Suprapubic skin (tissue), 4 donors: ENCODE data around the gene JADE3.

ENCODE experiments used
- CTCF ChIP-seq, 2 donors: fragments of 200-600 bp in 1 of 2; fragments of 450-650 bp in 1 of 2; sonication (generic) in 1 of 2; IDR thresholded peaks; one replicate each; pipeline ENCODE4 v1.5.1; 2016 to 2019; ENCODE audit warnings: antibody characterized with exemption in 2 of 2, mild to moderate bottlenecking in 1 of 2, moderate library complexity in 1 of 2
- EP300 ChIP-seq: sonication (generic); formaldehyde crosslinking; IDR thresholded peaks from one replicate; pipeline ENCODE4 v1.6.1; 2017; ENCODE audit warnings: antibody characterized with exemption
- POLR2A ChIP-seq, 2 donors: fragments of 450-650 bp; IDR thresholded peaks; one replicate each; pipeline ENCODE4 v1.6.1; 2017; ENCODE audit warnings: antibody characterized with exemption in 2 of 2, mild to moderate bottlenecking in 2 of 2, moderate library complexity in 2 of 2
- POLR2AphosphoS5 ChIP-seq, 3 donors: sonication (generic); formaldehyde crosslinking; IDR thresholded peaks; one replicate each; pipeline ENCODE4 v1.6.1; 2017; ENCODE audit warnings: antibody characterized with exemption in 3 of 3

DNA sequence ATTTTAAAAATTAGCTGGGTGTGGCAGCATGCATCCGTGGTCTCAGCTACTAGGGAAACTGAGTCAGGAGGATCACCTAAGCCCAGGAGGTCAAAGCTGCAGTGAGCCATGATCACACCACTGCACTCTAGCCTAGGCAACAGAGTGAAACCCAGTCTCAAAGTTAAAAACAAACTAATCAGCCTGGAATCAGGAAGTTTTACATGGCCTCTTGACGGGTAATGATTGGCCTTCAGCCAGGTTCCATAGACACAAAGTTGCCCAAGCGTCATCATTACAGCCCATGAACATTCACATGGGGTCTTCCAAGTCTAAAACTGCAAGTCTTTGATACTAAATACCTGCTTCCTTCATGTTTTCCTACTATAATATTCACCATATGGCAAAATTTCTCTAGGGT is 156.0 kb downstream of the JADE3 start:
- TF ChIP-seq CTCF (IDR thresholded peaks at IDR 0.05) (no peak), POLR2A (IDR thresholded peaks at IDR 0.05) (no peak), POLR2AphosphoS5 (IDR thresholded peaks at IDR 0.05) (no peak), EP300 (no peak)
